ENCODE measurements around the gene SLC29A1.
"Not testable (repeated sequence)": the region's sequence is repeated elsewhere in the genome, so short reads cannot be mapped to it uniquely, and the experiment has no call there.

The SLC29A1 gene

GRCh38 chr6:44196351-44196750, 27.0 kb upstream of the SLC29A1 start:
- not testable (repeated sequence) for FAIRE-seq

DNA sequence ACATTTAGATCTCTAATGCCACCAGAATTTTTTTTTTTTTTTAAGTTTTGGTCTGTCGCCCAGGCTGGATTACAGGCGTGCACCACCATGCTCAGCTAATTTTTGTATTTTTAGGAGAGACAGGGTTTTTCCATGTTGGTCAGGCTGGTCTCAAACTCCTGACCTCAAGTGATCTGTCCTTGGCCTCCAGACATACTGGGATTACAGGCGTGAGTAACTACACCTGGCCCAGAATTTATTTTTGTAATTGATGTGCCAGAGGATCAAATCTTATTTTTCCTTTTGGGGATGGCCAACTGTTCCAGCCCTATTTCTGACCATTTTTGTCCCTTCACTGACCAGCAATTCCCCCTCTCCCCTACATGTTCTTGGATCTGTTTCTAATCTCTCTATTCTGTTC, 24.7 kb upstream of the SLC29A1 start:
- no peak for FAIRE-seq

GRCh38 chr6:44199883-44200282, 23.5 kb upstream of the SLC29A1 start:
- no peak for FAIRE-seq

DNA sequence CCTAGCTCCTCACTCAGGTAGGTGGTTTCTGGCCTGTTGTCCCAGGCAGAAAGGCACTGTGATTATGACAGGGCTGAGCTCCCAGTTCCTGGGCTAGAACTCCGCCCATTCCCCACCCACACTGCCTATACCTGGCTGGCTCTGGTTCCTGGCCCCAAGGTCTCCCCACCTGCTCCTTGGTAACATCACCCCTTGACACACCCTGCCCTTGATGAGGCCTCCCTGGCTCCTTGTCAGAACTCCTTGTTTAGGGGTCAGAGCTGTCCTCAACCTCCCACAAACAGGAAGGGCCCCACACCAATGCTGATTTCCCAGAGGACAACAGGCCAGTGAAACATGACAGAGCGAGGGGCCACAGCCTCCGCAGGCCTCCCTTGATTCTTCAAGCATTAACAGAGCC, 22.2 kb upstream of the SLC29A1 start:
- no peak for FAIRE-seq

DNA sequence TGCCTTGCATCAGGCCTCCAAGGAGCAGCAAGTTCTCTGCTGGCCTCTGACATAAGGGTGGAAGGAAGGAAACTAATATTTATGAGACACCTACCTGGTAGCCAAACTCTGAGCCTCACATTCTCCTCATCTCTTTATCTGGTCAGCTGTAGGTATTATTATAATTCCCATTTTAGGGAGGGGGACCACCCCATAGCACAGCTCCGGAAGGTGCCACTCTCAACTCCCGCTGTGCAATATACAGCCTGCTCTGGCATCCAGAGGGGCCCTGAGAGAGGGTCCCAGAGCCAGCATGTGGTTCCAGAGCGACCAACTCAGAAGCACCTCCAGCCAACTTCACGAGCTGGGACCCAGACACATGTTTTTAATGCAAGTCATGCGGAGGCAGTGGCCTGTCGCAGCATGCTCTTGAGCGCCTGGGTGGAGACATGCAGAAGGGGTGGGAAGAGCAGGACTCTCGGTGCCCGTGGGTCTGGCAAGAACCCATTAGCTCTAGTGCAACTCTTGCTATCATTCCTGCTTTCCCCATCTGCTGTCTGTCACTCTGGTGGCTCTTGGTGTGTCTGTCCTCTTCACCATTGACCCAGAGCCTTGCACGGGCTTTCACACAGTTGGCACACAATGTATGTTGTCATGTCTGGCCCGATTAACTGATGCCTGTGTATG, 21.6 kb upstream of the SLC29A1 start:
- no peak for FAIRE-seq

GRCh38 chr6:44202332-44202971, 20.9 kb upstream of the SLC29A1 start:
- FAIRE-seq = no peak

DNA sequence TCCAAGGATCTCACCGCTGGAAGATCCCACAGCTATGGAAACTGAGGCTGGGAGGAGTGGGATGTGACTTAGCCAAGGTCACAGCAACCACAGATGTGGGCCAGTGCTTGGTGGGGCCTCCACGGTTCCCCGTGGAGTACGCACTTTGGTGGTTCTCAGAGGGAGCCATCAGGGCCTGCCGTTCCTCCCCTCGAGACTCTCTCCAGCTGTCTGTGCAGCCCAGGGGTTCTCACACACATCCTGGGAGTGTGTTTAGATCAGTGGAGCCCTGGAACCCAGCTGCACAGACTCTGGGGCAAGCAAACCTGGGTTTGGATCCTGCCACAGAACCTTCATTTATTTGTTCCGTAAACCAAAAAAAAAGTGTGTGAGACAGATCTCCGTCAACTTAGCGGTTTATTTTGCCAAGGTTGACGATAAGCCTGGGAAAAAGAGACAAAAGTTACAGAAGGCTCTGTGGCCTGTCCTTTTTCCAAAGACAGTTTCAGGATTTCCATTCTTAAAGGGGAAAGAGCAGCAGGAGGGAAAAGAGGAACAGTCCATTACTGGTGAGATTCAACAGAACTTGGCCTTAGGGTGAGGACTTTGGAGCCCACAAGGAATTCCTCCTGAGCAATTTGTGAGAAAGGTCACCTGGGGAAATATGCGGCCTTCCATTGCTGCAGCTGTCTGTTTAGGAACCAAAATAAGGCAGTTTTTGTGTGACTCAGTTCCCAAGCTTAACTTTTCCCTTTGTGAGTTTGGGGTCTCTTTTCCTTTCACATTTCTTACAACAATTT, 20.2 kb upstream of the SLC29A1 start:
- FAIRE-seq = no peak

GRCh38 chr6:44203955-44204354, 19.4 kb upstream of the SLC29A1 start:
- FAIRE-seq = no peak

DNA sequence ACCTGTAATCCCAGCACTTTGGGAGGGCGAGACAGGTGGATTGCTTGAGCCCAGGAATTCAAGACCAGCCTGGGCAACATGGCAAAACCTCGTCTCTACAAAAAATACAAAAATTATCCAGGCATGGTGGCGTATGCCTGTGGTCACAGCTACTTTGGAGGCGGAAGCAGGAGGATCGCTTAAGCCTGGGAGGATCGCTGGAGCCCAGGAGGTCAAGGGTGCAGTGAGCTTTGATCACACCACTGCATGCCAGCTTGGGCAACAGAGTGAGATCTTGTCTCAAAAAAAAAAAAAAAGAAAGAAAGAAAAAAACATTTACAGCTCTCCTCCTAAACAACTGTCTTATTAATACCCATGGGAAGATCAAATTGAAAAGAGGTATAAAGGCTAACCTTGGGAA, 15.4 kb upstream of the SLC29A1 start:
- FAIRE-seq = no peak

DNA sequence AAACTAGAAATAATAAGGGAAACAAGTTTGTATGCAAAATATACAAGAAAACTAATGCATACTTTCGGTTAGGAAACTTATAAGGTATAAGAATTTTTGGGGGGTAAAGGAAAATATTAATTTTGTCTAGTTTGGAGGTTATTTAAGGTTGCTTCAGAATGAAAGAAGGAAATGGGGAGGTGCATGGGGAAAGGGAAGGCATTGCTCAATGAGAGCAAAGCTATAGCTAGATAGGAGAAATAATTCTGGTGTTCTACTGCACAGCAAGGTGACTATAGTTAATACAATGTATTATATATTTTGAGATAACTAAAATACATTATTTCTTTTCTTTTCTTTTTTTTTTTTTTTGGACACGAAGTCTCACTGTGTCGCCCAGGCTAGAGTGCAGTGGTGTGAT, 12.1 kb upstream of the SLC29A1 start:
- no peak for FAIRE-seq

- no peak for FAIRE-seq
Observed at GRCh38 chr6:44214307-44214706, 9.1 kb upstream of the SLC29A1 start.

DNA sequence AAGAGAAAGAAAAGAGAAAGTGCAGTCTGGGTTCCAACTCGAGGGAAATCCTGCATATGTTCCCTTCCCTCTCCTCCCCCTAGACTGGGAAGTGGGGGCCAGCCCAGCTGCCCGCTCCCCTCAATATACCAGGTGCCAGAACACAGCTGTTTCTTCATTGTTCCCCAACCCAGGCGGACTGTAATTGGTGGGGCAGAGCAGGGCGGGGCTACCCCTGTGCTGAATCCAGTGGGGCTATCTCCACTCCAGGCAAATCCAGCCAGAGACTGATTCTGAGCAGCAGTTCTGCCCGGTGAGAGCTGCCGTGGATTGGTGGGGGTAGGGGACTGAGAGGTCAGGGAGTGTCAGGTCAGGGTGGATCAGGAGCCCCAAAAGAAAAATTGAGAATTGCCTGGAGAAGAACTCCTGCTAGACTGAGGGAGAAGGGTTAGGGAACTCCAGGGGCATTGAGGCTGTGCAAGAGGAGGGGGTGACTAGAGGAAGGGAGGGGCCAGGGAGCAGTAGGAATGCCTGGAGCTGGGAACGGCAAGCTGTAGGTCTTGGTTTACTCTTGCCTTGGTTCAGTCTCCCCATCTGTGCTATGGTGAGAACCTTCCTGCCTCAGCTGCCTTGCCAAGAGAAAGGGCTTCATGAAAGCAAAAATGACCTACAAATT, 6.6 kb upstream of the SLC29A1 start, which contains the start of gene MYMX:
TSS of gene MYMX (plus strand) at position 250 of the 655 bp plus-strand sequence. CDS start 546 bp downstream, outside the sequence.
- no peak for FAIRE-seq

DNA sequence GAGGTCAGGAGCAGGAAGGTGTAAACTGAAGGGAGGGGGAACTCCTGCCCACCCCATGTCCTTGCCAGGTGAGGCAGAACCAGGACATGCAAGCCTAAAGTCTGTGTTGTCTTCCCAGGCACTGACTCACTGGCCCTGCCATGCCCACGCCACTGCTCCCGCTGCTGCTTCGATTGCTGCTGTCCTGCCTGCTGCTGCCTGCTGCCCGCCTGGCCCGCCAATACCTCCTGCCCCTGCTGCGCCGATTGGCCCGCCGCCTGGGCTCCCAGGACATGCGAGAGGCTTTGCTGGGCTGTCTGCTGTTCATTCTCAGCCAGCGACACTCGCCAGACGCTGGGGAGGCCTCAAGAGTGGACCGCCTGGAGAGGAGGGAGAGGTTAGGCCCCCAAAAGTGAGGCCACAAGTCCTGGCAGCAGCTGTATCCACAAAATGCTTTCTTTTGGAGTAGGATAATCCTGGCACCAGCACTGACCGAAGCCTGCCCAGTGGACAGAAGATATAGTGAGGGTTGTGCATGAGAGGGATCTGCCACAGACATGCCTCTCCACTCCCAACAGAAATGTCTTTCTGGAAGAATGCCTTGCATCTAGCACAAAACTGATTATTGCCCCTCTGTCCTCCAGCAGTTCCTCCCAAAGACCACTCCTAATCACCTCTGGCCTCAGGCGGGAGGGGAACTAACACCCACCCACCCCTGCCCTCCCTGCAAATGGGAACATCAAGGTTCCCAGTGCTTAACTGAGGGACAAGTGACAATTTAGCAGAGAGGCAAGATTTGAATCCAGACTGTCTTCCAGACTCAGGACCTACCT, 5.9 kb upstream of the SLC29A1 start:
- no peak for FAIRE-seq

DNA sequence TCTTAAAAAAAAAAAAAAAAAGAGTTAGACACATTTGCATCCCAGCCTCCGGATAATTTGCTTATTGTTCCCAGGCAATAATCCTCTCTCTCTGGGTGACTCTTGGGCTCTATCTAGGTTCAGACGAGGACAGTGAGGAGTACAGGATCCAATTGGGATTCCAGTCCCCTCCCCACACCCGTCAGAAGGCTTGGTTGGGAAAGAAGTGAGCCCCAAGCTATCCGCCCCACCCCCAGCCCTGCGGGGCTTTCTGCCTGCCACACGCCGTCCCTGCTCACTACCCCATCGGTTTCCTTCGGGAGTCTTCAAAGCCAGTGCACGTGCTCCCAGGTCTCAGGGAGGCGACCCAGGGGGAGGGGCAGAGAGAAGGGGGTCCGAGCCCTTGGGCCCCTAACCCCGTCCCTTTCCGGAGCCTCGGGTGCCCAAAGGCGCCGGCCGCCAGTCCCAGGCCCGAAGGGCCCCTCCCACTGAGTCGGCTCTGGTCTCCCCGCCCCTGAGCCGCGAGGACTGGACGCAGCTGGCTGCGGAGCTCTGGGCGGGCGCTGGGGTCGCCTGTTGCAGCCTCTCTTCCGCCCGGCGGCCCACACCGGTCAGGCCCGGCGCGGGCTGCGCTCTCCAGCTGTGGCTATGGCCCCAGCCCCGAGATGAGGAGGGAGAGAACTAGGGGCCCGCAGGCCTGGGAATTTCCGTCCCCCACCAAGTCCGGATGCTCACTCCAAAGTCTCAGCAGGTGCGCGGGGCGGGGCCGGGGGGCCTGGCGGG, 4.2 kb upstream of the SLC29A1 start:
- no peak for FAIRE-seq

GRCh38 chr6:44219815-44220784, 3.3 kb upstream of the SLC29A1 start:
- FAIRE-seq = no peak

GRCh38 chr6:44220913-44221290, 2.5 kb upstream of the SLC29A1 start:
- FAIRE-seq = no peak

DNA sequence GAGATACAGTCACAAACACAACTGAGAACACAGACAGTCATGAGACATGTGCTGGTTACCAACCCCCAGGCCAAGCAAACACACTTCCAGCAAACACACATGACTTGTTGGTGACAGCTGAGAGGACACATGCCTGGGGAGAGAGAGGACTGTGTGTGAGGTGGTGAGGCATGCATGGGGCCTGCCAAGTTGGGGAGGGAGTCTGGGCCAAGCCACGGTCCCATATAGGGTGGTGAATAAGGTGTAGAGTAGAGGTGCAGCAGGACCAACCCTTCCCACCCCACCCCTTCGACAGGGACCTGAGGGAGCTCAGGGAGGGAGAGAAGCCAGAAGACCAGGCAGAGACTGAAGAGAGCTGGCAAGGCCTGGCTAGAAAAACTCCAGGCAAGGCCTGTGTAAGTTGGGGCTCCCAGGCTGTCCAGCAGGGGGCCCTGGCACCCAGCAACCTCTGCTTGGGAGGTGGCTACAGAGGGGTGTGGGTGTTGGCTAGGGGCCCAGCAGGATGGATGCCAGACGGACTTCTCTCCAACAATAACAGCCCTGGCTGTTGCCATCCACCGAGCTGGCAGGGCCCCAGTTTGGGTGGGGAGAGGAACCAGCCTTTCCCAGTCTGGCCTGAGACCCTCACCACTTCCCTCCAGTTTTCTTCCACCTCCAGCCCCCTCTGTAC, 2.0 kb upstream of the SLC29A1 start:
- FAIRE-seq = no peak

DNA sequence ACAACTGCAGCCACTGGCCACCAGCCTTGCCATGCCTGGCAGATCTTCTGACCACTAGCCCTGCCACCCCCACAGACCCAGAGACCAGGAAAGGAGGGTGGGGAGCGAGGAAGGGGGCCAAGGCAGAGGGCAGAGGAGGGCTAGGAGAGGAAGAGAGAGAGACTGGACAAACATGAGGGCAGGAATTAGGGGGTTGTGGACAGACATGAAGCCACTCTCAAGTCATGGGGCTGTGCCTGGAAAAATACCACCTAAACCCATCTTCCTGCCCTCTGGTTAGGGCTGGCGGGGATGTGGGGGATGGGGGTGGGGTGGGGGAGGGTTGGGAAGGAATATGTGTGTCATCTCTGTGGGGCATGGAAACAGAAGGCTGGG, 1.4 kb upstream of the SLC29A1 start:
- FAIRE-seq = no peak

- no peak for FAIRE-seq
Observed at GRCh38 chr6:44222486-44223318, 693 bp upstream of the SLC29A1 start.
